H1 (cell line): ENCODE results near the gene RNF31. TPM values are rescaled to one million over a fixed set of nuclear protein-coding genes. Genes with fewer than 3 reads are reported as not detected.
A peak's percentile ranks its signal among the peaks of the same experiment; 100 is the strongest.

Experiments
- CTCF ChIA-PET: fragments of 300-600 bp; sonication (Branson Sonifier 250); formaldehyde crosslinking; loops from one replicate; lab custom pipeline; 2021; ENCODE audit not compliant: partially characterized antibody; lab: Charles Lee
- POLR2A ChIA-PET: fragments of 300-600 bp; sonication (Branson Sonifier 250); formaldehyde crosslinking; loops from one replicate; lab custom pipeline; 2021; ENCODE audit warnings: inconsistent platforms; ENCODE audit not compliant: partially characterized antibody; lab: Charles Lee
- DNase-seq, 2 experiments: peaks; one replicate each; pipeline versions ENCODE4 v3.0.0 to v3.0.0-alpha.2; 2010 to 2022; ENCODE audit warnings: low spot score in 2 of 2, low read depth in 1 of 2, mixed read lengths in 1 of 2
- FAIRE-seq: peaks from 2 replicates; lab custom pipeline; 2011; peaks lifted over from hg19 to GRCh38; lab: Jason Lieb, UNC
- H2AFZ ChIP-seq: 2 replicates; pipeline ENCODE4 v1.8.1; 2012; ENCODE audit warnings: low read length, inconsistent platforms
- H2AK5ac ChIP-seq: 2 replicates; pipeline ENCODE4 v1.6.1; 2013; ENCODE audit warnings: low read depth, low read length
- H2BK120ac ChIP-seq: replicated peaks from 2 replicates; pipeline ENCODE3; 2013; ENCODE audit warnings: low read depth, low read length, inconsistent platforms
- H2BK12ac ChIP-seq: 2 replicates; pipeline ENCODE4 v1.6.1; 2013; ENCODE audit warnings: low read depth, low read length
- H2BK15ac ChIP-seq: 2 replicates; pipeline ENCODE4 v1.6.1; 2013; ENCODE audit warnings: low read length
- H2BK20ac ChIP-seq: 2 replicates; pipeline ENCODE4 v1.6.1; 2013; ENCODE audit warnings: low read length
- H2BK5ac ChIP-seq: 2 replicates; pipeline ENCODE4 v1.6.1; 2013; ENCODE audit warnings: low read depth, low read length
- H3K14ac ChIP-seq: 2 replicates; pipeline ENCODE4 v1.6.1; 2013; ENCODE audit warnings: inconsistent platforms; ENCODE audit not compliant: insufficient read length
- H3K18ac ChIP-seq: 2 replicates; pipeline ENCODE4 v1.6.1; 2013; ENCODE audit warnings: low read length; ENCODE audit errors: extremely low read depth
- H3K23ac ChIP-seq: 2 replicates; pipeline ENCODE4 v1.6.1; 2013; ENCODE audit warnings: inconsistent platforms; ENCODE audit not compliant: insufficient read length
- H3K23me2 ChIP-seq: 2 replicates; pipeline ENCODE4 v1.6.1; 2013; ENCODE audit warnings: low read depth, low read length
- H3K27ac ChIP-seq: 2 replicates; pipeline ENCODE4 v1.6.1; 2011; ENCODE audit warnings: low read depth, low read length, inconsistent platforms
- H3K27me3 ChIP-seq, 4 experiments: replicated peaks in 1 of 4; 1 replicate in 1 of 4; 2 replicates in 3 of 4; pipeline versions ENCODE4 v1.6.1 to v1.8.1; 2011 to 2013; ENCODE audit warnings: low read length in 3 of 4, mild to moderate bottlenecking in 3 of 4, inconsistent platforms in 2 of 4, mixed read lengths in 2 of 4, moderate library complexity in 1 of 4; ENCODE audit not compliant: control insufficient read depth in 3 of 4, insufficient read depth in 3 of 4; ENCODE audit errors: extremely low read depth in 1 of 4
- H3K36me3 ChIP-seq, 4 experiments: 2 replicates each; pipeline versions ENCODE4 v1.6.1 to v1.8.1; 2011 to 2013; ENCODE audit warnings: mild to moderate bottlenecking in 4 of 4, low read length in 3 of 4, moderate library complexity in 2 of 4, control low read depth in 1 of 4, inconsistent platforms in 1 of 4; ENCODE audit not compliant: insufficient read depth in 4 of 4, control insufficient read depth in 2 of 4
- H3K4ac ChIP-seq: replicated peaks from 2 replicates; pipeline ENCODE3; 2013; ENCODE audit warnings: low read length, low read depth, mixed read lengths, inconsistent platforms; ENCODE audit not compliant: insufficient read length
- H3K4me1 ChIP-seq, 4 experiments: replicated peaks in 1 of 4; 1 replicate in 1 of 4; 2 replicates in 3 of 4; pipeline versions ENCODE4 v1.6.1 to v1.8.1; 2011 to 2013; ENCODE audit warnings: low read length in 3 of 4, inconsistent platforms in 2 of 4, mixed read lengths in 1 of 4; ENCODE audit not compliant: insufficient read depth in 4 of 4, control insufficient read depth in 3 of 4
- H3K4me2 ChIP-seq, 2 experiments: 2 replicates each; pipeline versions ENCODE4 v1.6.1 to v1.8.1; 2011 to 2013; ENCODE audit warnings: low read depth in 2 of 2, low read length in 2 of 2, control low read depth in 1 of 2, inconsistent platforms in 1 of 2, mild to moderate bottlenecking in 1 of 2; ENCODE audit not compliant: insufficient read depth in 1 of 2
- H3K4me3 ChIP-seq, 4 experiments: fragments of 200-600, 300-600 bp in 1 of 4; sonication (generic), shearing (Covaris generic), sonication (Bioruptor Twin) in 1 of 4; 2 replicates each; pipeline versions ENCODE4 v1.5.1 to v1.8.1; 2011 to 2016; ENCODE audit warnings: low read length in 4 of 4, low read depth in 3 of 4, control low read depth in 2 of 4, inconsistent platforms in 2 of 4, mild to moderate bottlenecking in 2 of 4, mixed read lengths in 1 of 4, moderate library complexity in 1 of 4; ENCODE audit not compliant: insufficient read depth in 2 of 4; ENCODE audit errors: extremely low read depth in 1 of 4
- H3K56ac ChIP-seq: replicated peaks from 2 replicates; pipeline ENCODE3; 2013; ENCODE audit warnings: low read depth, mild to moderate bottlenecking, mixed read lengths, low read length, inconsistent platforms; ENCODE audit not compliant: insufficient read length
- H3K79me1 ChIP-seq: 2 replicates; pipeline ENCODE4 v1.6.1; 2013; ENCODE audit warnings: low read depth, low read length, control low read depth
- H3K79me2 ChIP-seq, 2 experiments: 2 replicates each; pipeline versions ENCODE4 v1.6.1 to v1.8.1; 2012 to 2013; ENCODE audit warnings: low read length in 2 of 2, mild to moderate bottlenecking in 2 of 2, inconsistent platforms in 1 of 2; ENCODE audit not compliant: insufficient read depth in 2 of 2, control insufficient read depth in 1 of 2
- H3K9ac ChIP-seq, 4 experiments: replicated peaks in 1 of 4; 1 replicate in 1 of 4; 2 replicates in 3 of 4; pipeline versions ENCODE4 v1.6.1 to v1.8.1; 2011 to 2013; ENCODE audit warnings: low read depth in 3 of 4, low read length in 3 of 4, control low read depth in 2 of 4, mild to moderate bottlenecking in 2 of 4, moderate library complexity in 2 of 4, inconsistent platforms in 1 of 4; ENCODE audit errors: extremely low read depth in 1 of 4
- H3K9me3 ChIP-seq, 2 experiments: 2 replicates each; pipeline versions ENCODE4 v1.6.1 to v1.8.1; 2012 to 2013; ENCODE audit warnings: mild to moderate bottlenecking in 2 of 2, moderate library complexity in 2 of 2, control low read depth in 1 of 2, inconsistent platforms in 1 of 2, low read depth in 1 of 2, low read length in 1 of 2, mixed read lengths in 1 of 2; ENCODE audit not compliant: insufficient read depth in 2 of 2
- H4K20me1 ChIP-seq, 2 experiments: replicated peaks in 1 of 2; 2 replicates each; pipeline versions ENCODE3 to v1.8.1; 2011 to 2013; ENCODE audit warnings: inconsistent platforms in 2 of 2, low read length in 2 of 2, mild to moderate bottlenecking in 1 of 2; ENCODE audit not compliant: insufficient read depth in 2 of 2, control insufficient read depth in 1 of 2
- H4K5ac ChIP-seq: 2 replicates; pipeline ENCODE4 v1.6.1; 2013; ENCODE audit warnings: low read length, low read depth, mixed read lengths, inconsistent platforms; ENCODE audit not compliant: insufficient read length
- H4K8ac ChIP-seq: 2 replicates; pipeline ENCODE4 v1.8.0; 2013; ENCODE audit warnings: mild to moderate bottlenecking, moderate library complexity, low read length, inconsistent platforms; ENCODE audit not compliant: insufficient read depth; ENCODE audit errors: extremely low read depth
- H4K91ac ChIP-seq: replicated peaks from 2 replicates; pipeline ENCODE3; 2013; ENCODE audit warnings: low read length, mixed read lengths, inconsistent platforms; ENCODE audit not compliant: insufficient read length
- ATF3 ChIP-seq: IDR thresholded peaks from 2 replicates; pipeline ENCODE4 v1.6.1; 2011; ENCODE audit warnings: low read depth, mild to moderate bottlenecking, low read length; ENCODE audit not compliant: insufficient read depth
- BACH1 ChIP-seq: IDR thresholded peaks from 2 replicates; pipeline ENCODE4 v1.6.1; 2012; ENCODE audit warnings: low read length, improper control_type of control experiment
- E2F6 ChIP-seq: IDR thresholded peaks from 2 replicates; pipeline ENCODE4 v1.6.1; 2012; ENCODE audit warnings: inconsistent platforms
- EGR1 ChIP-seq: IDR thresholded peaks from 2 replicates; pipeline ENCODE4 v1.6.1; 2011; ENCODE audit warnings: low read depth, low read length, borderline replicate concordance
- NRF1 ChIP-seq: IDR thresholded peaks from 2 replicates; pipeline ENCODE4 v1.6.1; 2011; ENCODE audit warnings: mild to moderate bottlenecking, low read depth, low read length, improper control_type of control experiment
- POLR2A ChIP-seq, 2 experiments: IDR thresholded peaks; 1 replicate in 1 of 2; 2 replicates in 1 of 2; pipeline ENCODE4 v1.6.1; 2011; ENCODE audit warnings: low read depth in 2 of 2, low read length in 2 of 2, mild to moderate bottlenecking in 2 of 2; ENCODE audit errors: control extremely low read depth in 1 of 2
- TCF12 ChIP-seq: IDR thresholded peaks from 2 replicates; pipeline ENCODE4 v1.6.1; 2011; ENCODE audit warnings: low read depth, mild to moderate bottlenecking, low read length
- WGBS, 2 experiments: shearing (Covaris generic) in 1 of 2; methylation state at CpG; one replicate each; pipeline versions ENCODE4 v1.1.6 to v1.1.7; 2013 to 2015; ENCODE audit warnings: low lambda C conversion rate in 2 of 2, mixed read lengths in 2 of 2, inconsistent platforms in 1 of 2, low coverage in 1 of 2, missing lambda C conversion rate in 1 of 2; ENCODE audit not compliant: insufficient replicate concordance in 2 of 2, insufficient coverage in 1 of 2, insufficient read length in 1 of 2; ENCODE audit errors: extremely low coverage in 1 of 2, missing lambda C conversion rate in 1 of 2; 5-methylcytosine and 5-hydroxymethylcytosine counted together
- polyA plus RNA-seq, 7 experiments: library from polyadenylated mRNA; depleted of rRNA in 3 of 7; stranded (reverse) in 5 of 7; unstranded in 2 of 7; fragments of >200 nt in 5 of 7; fragments of 200-250 nt in 2 of 7; gene quantifications; 1 replicate in 5 of 7; 2 replicates in 1 of 7; 4 replicates in 1 of 7; pipeline versions ENCODE4 v1.2.1 to v1.2.3, GENCODE V29; 2011 to 2013; ENCODE audit warnings: missing spikeins in 2 of 7, mixed read lengths in 2 of 7
- total RNA-seq: library from RNA; stranded (reverse); fragmentation: NEBNext Ultra II Directional; extraction: Animal tissue kit (Norgen Biotek cat#: 25700); gene quantifications from 2 replicates; pipeline ENCODE4 v1.2.1, GENCODE V29; 2021

RNF31 gene
- total and polyA plus RNA-seq, 2 of the 8 experiments (the other 6 are each of a cell fraction or from before 2014, with no cell fraction given) = 17.5 to 72.0 TPM

- CTCF ChIA-PET = interaction anchor here (0.6 to 3.1 kb wide), 7 partner anchors 12 to 82 kb away, joined by 3 to 18 read pairs (median 3); partner anchors contain the start of genes DCAF11, IRF9 and NRL
- no peak overlapping the region for H3K18ac ChIP-seq
- H3K4me1 ChIP-seq = peaks cover 0 to 10% (median 7%) of the 10 kb centered on the region in 4 experiments; a peak in 5 of 7 replicates
- H3K23me2 ChIP-seq = peaks cover 8% of the 10 kb centered on the region; the same call in 1 of the 2 replicates
- no peak overlapping the region for H2BK120ac ChIP-seq
- H4K20me1 ChIP-seq = peaks cover 0 to 1% of the 10 kb centered on the region in 2 experiments
- H3K14ac ChIP-seq = no peak overlapping the region
- no peak overlapping the region for H3K4ac ChIP-seq
- TF ChIP-seq POLR2A (IDR thresholded peaks at IDR 0.05; ENCODE audit: control extremely low read depth in 1 of 2, low read depth in 2 of 2, low read length in 2 of 2) (no peak), EGR1 (no peak), E2F6 (no peak), NRF1 (no peak), ATF3 (no peak), BACH1 (no peak), TCF12 (no peak)
- no peak overlapping the region for H2BK15ac ChIP-seq
- peak overlapping the region; percentile 53 to 55 for H3K4me2 ChIP-seq
- DNase-seq (no peak), FAIRE-seq (no peak)
- H4K91ac ChIP-seq = no peak overlapping the region
- H3K9ac ChIP-seq = no peak overlapping the region; a peak in 1 of 7 replicates
- H3K23ac ChIP-seq = no peak overlapping the region
- no peak overlapping the region for H3K27ac ChIP-seq
- peak overlapping the region in 3 of 4 experiments; percentile 10 to 99 (median 79); a peak in 5 of 8 replicates for H3K4me3 ChIP-seq
- WGBS, 2 experiments = 91% methylated on average over 9 of the region's 9 CpGs; no CpG with 5 or more reads in 1 of the 2 experiments
- no peak overlapping the region for H2AFZ ChIP-seq
- POLR2A ChIA-PET = interaction anchor here (0.9 to 10.5 kb wide), 11 partner anchors 8 to 81 kb away, joined by 3 to 118 read pairs (median 4); partner anchors contain the start of genes DCAF11, IRF9, NRL and PSME2
- H3K9me3 ChIP-seq = no peaks in the 10 kb centered on the region
- H2AK5ac ChIP-seq = no peak overlapping the region
- peaks cover 4% of the 10 kb centered on the region; the same call in 1 of the 2 replicates for H3K79me1 ChIP-seq
- no peak overlapping the region for H2BK5ac ChIP-seq
- H3K36me3 ChIP-seq = peaks cover 8 to 33% (median 16%) of the 10 kb centered on the region in 4 experiments; a peak in 6 of 8 replicates
- no peak overlapping the region for H4K8ac ChIP-seq
- H3K56ac ChIP-seq = no peak overlapping the region
- no peak overlapping the region for H2BK20ac ChIP-seq
- H4K5ac ChIP-seq = no peak overlapping the region
- no peaks in the 10 kb centered on the region for H3K27me3 ChIP-seq
- H3K79me2 ChIP-seq = peaks cover 0 to 12% of the 10 kb centered on the region in 2 experiments; a peak in 2 of 4 replicates
- H2BK12ac ChIP-seq = no peak overlapping the region
Measured at GRCh38 chr14:24139272-24139934, 7.9 kb upstream of the RNF31 start.
